HG02840 (cell line): ENCODE data around the gene NLGN1.

ENCODE experiments used
- ATAC-seq: cut with Tn5 transposase; IDR thresholded peaks from one replicate; pipeline ENCODE4 v1.9.1; 2021; ENCODE audit warnings: mild to moderate bottlenecking, moderate library complexity, moderate number of reproducible peaks; ENCODE audit not compliant: unreplicated experiment, low FRiP score

The NLGN1 gene

GRCh38 chr3:173823911-173824460 is 426.4 kb downstream of the NLGN1 start:
- no peak for ATAC-seq

- ATAC-seq: no peak
Observed at GRCh38 chr3:173825730-173826129, 428.2 kb downstream of the NLGN1 start.

- no peak for ATAC-seq
Observed at GRCh38 chr3:173826416-173826815, 428.9 kb downstream of the NLGN1 start.

GRCh38 chr3:173826901-173827609 is 429.5 kb downstream of the NLGN1 start:
- ATAC-seq: no peak

- no peak for ATAC-seq
Observed at GRCh38 chr3:173838644-173839043, 441.1 kb downstream of the NLGN1 start.

DNA sequence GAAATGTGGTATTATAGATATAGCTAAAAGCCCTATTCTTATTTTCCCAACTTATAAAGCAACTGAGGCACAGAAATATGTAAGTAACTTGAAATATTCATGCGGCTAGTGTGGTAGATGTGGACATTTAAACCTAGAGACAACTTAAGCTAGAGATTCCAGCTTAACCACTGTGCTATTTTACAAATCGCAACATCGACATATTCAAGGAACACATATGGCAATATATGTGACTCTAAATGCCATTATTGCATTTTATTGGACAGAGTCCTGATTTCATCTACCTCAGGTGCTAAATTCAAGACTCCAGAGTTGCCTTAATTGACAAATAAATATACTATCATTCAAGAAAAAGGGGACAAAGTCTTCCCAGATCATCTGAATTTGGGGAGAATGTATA is 442.3 kb downstream of the NLGN1 start:
- no peak for ATAC-seq

- no peak for ATAC-seq
Observed at GRCh38 chr3:173841334-173841733, 443.8 kb downstream of the NLGN1 start.

- ATAC-seq: no peak
Observed at GRCh38 chr3:173843060-173843459, 445.5 kb downstream of the NLGN1 start.

- no peak for ATAC-seq
Observed at GRCh38 chr3:173846584-173846983, 449.0 kb downstream of the NLGN1 start.

GRCh38 chr3:173849489-173849888 is 451.9 kb downstream of the NLGN1 start:
- ATAC-seq: no peak

GRCh38 chr3:173857154-173857553 is 459.6 kb downstream of the NLGN1 start:
- no peak for ATAC-seq

DNA sequence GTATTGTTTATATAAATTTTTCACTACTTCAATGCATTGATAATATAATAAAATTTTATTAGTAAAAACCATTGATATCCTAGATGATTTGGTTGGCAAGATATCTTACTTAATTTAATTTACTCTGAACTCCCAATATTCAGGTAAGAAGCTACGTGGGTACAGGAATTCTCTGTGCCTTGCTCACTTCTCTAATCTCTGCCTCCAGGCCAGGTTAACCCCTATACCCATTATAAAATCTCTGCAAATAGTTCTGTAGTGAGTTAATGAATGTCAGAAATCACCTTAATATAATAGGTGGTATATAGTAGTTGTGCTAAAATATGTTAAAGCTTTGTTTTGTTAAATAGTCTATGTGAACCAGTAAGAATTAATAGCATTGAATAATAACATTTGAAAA is 465.2 kb downstream of the NLGN1 start:
- ATAC-seq: no peak

GRCh38 chr3:173863551-173863950 is 466.0 kb downstream of the NLGN1 start:
- no peak for ATAC-seq

- no peak for ATAC-seq
Observed at GRCh38 chr3:173865900-173866498, 468.5 kb downstream of the NLGN1 start.

DNA sequence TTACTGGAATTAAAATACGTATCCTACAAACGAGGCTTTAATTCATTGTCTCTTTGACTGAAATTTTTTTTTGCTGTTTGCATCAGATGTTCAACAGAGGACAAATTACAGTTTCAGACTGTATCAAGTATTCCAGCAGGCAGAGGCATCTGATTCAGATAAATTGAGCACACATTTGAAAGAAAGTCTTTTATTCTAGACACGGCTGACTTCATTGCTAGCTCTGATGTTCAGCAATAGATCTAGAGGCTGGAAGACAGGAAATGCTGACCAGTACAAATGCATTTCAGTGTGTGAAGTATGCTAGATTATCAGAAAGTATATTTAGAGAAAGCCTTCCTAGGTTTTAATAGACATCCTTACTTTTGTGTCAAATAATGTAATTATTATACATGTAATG is 472.2 kb downstream of the NLGN1 start:
- ATAC-seq: no peak

- ATAC-seq: no peak
Observed at GRCh38 chr3:173870976-173871375, 473.4 kb downstream of the NLGN1 start.

- ATAC-seq: no peak
Observed at GRCh38 chr3:173875790-173876189, 478.2 kb downstream of the NLGN1 start.

DNA sequence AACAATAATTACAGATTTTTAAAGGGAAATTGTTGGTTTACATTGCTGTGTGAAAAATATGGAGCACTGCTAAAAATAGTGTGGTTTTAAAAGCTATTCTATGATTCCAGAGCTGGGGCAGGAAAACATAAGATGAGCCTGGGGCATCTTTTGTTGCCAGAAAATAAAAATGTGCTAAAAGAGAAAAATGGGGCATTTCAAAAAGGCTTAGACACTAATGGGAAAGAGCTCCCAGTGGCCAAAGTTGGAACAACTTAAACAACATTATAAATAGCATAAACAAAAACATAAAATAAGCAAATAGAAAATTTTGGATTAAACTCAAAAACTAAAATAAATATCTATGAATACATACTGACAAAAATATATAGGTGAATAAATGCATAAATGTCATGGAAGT is 478.9 kb downstream of the NLGN1 start:
- ATAC-seq: no peak

DNA sequence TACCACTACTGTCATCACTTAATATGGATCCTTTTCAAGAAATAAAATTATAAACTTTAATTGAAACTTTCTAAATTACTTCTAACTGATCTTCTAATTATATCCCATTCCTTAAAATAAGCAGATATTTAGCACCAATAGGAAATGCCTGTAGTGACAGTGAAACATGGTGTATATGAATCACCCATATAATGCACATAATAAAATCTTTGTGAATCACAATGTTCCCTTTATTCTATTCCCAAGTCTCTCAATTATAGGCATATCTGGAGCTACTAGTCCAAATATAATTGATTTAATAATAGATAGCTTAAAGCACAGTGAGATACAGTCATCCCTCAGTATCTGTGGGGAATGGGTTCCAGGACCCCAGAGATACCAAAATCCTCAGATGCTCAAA is 490.3 kb downstream of the NLGN1 start:
- no peak for ATAC-seq

DNA sequence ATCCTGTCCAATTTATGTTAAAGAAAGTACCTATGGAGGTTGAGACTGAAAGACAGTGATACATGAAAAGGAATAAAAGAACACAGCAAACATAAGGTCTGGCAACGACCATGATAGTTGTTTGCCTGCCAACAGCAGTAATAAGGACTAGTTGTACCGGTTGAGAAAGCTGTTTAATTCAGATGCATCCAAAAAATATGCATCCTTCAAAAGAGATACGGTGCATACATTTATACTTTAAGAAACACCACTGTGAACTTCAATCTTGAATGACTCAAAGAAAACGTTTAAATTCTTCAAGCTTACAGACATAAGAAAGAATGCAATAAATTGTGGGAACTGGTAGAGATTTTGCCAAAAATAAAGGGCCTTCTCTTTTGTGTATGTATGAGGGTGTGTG is 492.1 kb downstream of the NLGN1 start:
- no peak for ATAC-seq

DNA sequence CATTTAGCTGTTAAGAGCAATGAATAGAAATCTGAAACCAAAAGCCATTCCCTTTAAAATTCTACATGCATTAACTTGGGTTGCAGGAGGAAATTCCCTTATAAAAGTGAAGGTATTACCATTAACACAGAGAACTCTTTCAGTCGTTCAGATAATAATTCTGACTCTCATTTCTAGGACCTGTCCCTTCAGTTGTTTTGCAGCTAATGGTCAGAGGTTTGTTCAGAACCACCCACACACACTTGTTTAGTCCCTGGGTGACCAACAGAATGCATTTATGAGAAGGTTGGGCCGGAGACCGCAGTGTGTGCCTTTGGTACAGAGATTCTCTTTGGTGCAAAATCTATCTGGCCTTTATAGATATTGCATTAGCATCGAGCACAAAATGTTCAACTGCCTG is 492.5 kb downstream of the NLGN1 start:
- no peak for ATAC-seq
